ENCODE data around the gene MRPL9.

The MRPL9 gene

DNA sequence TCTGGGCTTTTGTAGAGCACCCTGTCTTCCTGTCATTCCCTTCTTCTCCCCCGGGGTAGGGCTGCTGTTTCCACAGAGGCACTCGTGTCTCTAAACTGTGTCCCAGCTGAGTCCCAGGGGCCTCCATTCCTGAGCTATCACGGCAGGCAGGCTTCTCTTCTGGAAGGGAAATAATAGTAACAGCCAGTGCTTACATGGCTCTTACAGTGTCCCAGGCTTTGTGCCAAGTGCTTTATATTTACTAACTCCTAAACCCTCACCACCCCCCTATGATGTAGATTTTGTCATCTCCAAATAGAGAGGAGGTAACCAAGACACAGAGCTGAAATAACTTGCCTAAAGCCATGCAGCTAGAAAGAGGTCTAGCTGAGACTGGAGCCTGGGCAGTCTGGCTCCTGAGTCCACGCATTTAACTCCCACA is 45.3 kb downstream of the MRPL9 start:
- Histone ChIP-seq H3K79me2 (ENCODE audit: insufficient read depth, low read length) (no peaks in the 10 kb centered on the region), H3K9ac (ENCODE audit: low read length) (no peak overlapping the region), H3K36me3 (ENCODE audit: low read length) (no peaks in the 10 kb centered on the region), H2AFZ (ENCODE audit: low read depth, low read length, severe bottlenecking) (no peak overlapping the region), H4K20me1 (ENCODE audit: low read depth, low read length) (no peaks in the 10 kb centered on the region), H3K4me3 (ENCODE audit: insufficient read depth, low read length, poor library complexity, severe bottlenecking) (no peak overlapping the region), H3K27me3 (ENCODE audit: low read length) (no peaks in the 10 kb centered on the region), H3F3A (ENCODE audit: insufficient read depth) (no peaks in the 10 kb centered on the region), H3K4me2 (ENCODE audit: low read depth, low read length, poor library complexity, severe bottlenecking) (no peak overlapping the region), H3K27ac (ENCODE audit: low read depth, low read length) (no peak overlapping the region), H3K9me3 (ENCODE audit: insufficient read depth, low read length) (no peaks in the 10 kb centered on the region), H3K9me2 (replicated peaks; ENCODE audit: insufficient read depth, low read length) (no peaks in the 10 kb centered on the region)
- TF ChIP-seq EZH2phosphoT487 (conservative IDR thresholded peaks at IDR 0.05; ENCODE audit: low read length) = no peak
- TF ChIP-seq, protein P1, sequence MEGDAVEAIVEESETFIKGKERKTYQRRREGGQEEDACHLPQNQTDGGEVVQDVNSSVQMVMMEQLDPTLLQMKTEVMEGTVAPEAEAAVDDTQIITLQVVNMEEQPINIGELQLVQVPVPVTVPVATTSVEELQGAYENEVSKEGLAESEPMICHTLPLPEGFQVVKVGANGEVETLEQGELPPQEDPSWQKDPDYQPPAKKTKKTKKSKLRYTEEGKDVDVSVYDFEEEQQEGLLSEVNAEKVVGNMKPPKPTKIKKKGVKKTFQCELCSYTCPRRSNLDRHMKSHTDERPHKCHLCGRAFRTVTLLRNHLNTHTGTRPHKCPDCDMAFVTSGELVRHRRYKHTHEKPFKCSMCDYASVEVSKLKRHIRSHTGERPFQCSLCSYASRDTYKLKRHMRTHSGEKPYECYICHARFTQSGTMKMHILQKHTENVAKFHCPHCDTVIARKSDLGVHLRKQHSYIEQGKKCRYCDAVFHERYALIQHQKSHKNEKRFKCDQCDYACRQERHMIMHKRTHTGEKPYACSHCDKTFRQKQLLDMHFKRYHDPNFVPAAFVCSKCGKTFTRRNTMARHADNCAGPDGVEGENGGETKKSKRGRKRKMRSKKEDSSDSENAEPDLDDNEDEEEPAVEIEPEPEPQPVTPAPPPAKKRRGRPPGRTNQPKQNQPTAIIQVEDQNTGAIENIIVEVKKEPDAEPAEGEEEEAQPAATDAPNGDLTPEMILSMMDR (IDR thresholded peaks at IDR 0.05; ENCODE audit: insufficient read depth, low read length, poor library complexity, severe bottlenecking) = no peak

DNA sequence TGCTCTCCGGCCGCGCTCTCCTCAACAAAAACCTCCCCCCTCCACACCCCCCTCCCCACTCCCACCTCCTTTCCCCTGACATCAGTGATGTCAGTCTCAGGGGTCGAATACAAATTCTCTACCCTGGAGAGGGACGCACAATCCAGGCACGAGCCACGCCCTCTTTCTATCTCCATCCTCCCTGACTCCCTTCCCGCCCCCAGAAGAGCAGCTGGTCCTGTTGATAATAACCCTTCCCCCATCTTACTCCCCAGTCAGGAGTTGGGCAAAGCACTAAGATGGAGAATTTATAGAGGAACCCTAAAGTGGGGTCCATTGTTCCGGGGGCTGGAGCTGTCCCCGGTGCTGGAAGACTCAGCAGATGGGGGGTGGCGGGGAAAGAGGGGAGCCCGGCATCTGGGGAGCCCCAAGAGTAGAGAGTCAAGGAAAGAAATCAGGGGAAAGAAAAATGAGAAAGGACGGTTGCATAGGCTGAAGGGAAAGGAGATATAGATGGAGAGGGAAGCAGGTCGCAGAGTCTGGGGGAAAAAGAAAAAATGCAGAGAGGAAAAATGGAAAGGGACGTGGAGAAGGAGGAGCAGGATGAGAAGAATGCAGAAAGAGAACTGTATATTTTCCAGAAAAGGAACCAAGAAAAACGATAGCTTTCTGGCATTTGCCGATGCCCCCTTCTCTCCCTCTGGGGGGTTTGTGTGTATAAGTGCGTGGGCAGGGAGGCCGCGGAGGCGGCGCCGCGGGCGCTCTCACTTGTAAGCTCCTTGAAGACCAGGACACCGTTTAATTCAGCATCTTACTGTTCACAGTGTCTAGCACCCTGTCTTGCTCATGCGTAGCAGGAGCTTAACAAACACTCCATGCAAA is 46.3 kb downstream of the MRPL9 start, which contains the start of gene CELF3:
TSS of gene CELF3 (minus strand) at position 33 of the 861 bp plus-strand sequence. CDS start 783 bp downstream, outside the sequence.
- no peaks in the 10 kb centered on the region for H4K20me1 ChIP-seq (ENCODE audit: low read depth, low read length)
- H3K79me2 ChIP-seq (ENCODE audit: insufficient read depth, low read length) = no peaks in the 10 kb centered on the region
- no peaks in the 10 kb centered on the region for H3K9me3 ChIP-seq (ENCODE audit: insufficient read depth, low read length)
- H3K27me3 ChIP-seq (ENCODE audit: low read length) = no peaks in the 10 kb centered on the region
- no peak within 1 kb of the TSS for H3K4me2 ChIP-seq (ENCODE audit: low read depth, low read length, poor library complexity, severe bottlenecking)
- no peak within 1 kb of the TSS for H3K27ac ChIP-seq (ENCODE audit: low read depth, low read length)
- no peak within 1 kb of the TSS for H3K4me3 ChIP-seq (ENCODE audit: insufficient read depth, low read length, poor library complexity, severe bottlenecking)
- no peaks in the 10 kb centered on the region for H3K9me2 ChIP-seq (replicated peaks; ENCODE audit: insufficient read depth, low read length)
- H3K36me3 ChIP-seq (ENCODE audit: low read length) = no peaks in the 10 kb centered on the region
- no peaks in the 10 kb centered on the region for H3F3A ChIP-seq (ENCODE audit: insufficient read depth)
- TF ChIP-seq, protein P1 (IDR thresholded peaks at IDR 0.05; ENCODE audit: insufficient read depth, low read length, poor library complexity, severe bottlenecking) = no peak
- TF ChIP-seq EZH2phosphoT487 (conservative IDR thresholded peaks at IDR 0.05; ENCODE audit: low read length) = no peak
- H2AFZ ChIP-seq (ENCODE audit: low read depth, low read length, severe bottlenecking) = no peak within 1 kb of the TSS
- no peak within 1 kb of the TSS for H3K9ac ChIP-seq (ENCODE audit: low read length)

DNA sequence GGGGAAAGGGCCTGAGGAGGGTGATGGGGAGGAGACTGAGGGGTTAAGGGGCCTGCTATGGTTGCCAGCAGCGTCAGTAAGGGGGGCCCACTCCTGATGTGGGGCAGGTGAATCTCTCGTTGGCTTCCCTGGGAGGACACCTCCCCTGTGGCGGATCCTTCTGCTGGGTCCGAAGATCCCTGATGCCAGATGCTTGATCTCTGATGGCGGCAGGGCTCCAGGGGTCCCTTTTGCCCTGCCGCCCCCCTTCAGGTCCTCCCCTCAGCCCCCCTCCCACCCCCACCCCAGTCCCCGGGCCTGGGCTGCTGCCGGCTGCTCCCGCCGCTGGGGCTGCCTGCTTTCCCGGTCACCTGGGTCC is 46.9 kb downstream of the MRPL9 start:
- H3K79me2 ChIP-seq (ENCODE audit: insufficient read depth, low read length) = no peaks in the 10 kb centered on the region
- no peak for TF ChIP-seq EZH2phosphoT487 (conservative IDR thresholded peaks at IDR 0.05; ENCODE audit: low read length)
- TF ChIP-seq, protein P1 (IDR thresholded peaks at IDR 0.05; ENCODE audit: insufficient read depth, low read length, poor library complexity, severe bottlenecking) = no peak
- H3K9me2 ChIP-seq (replicated peaks; ENCODE audit: insufficient read depth, low read length) = no peaks in the 10 kb centered on the region
- no peak overlapping the region for H3K4me3 ChIP-seq (ENCODE audit: insufficient read depth, low read length, poor library complexity, severe bottlenecking)
- H3K4me2 ChIP-seq (ENCODE audit: low read depth, low read length, poor library complexity, severe bottlenecking) = no peak overlapping the region
- H2AFZ ChIP-seq (ENCODE audit: low read depth, low read length, severe bottlenecking) = no peak overlapping the region
- no peaks in the 10 kb centered on the region for H3K9me3 ChIP-seq (ENCODE audit: insufficient read depth, low read length)
- H3K36me3 ChIP-seq (ENCODE audit: low read length) = no peaks in the 10 kb centered on the region
- no peak overlapping the region for H3K27ac ChIP-seq (ENCODE audit: low read depth, low read length)
- H4K20me1 ChIP-seq (ENCODE audit: low read depth, low read length) = no peaks in the 10 kb centered on the region
- no peaks in the 10 kb centered on the region for H3K27me3 ChIP-seq (ENCODE audit: low read length)
- H3K9ac ChIP-seq (ENCODE audit: low read length) = no peak overlapping the region
- no peaks in the 10 kb centered on the region for H3F3A ChIP-seq (ENCODE audit: insufficient read depth)
